Measurements from ENCODE around the gene FOXS1. TPM values are rescaled to one million over a fixed set of nuclear protein-coding genes. Genes with fewer than 3 reads are reported as not detected.

Gene FOXS1
- polyA plus RNA-seq, 1 donor: 5.9 TPM

DNA sequence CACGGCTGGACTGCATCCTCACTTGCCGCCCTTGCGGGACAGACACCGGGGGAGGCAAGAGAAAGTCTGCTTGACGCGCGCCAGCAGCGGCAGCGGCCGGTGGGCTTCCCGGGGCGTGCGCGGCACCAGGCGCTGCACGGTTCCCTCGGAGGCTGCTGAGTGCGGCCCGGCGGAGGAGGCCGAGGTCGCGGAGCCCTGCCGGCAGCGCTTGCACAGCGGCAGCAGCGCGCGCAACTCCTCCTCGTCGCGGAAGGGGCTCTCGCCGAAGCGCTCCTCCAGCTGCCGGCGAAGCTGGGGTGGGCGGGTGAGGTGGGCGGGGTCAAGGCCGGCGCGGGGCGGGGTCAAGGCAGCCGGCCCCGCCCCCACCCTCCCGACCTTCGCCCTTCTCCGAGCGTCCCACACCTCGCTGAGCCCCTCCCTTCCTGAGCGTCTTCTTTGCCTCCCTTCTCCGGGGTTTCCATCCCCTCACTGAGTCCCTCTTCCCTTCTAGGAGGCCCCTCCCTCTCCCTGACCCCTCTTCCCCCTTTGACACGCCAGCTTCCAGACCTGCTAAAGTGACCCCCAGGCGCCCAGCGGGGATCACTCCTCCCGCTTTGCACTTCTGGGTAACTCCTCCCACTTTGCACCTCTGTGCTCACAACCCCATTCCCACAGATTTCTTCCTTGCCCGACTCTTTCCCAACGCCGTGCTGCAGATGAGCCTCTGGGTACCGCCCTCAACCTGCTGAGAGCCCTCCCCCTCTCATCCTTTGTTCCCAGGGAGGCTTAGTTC lies 16.2 kb upstream of the FOXS1 start:
- DNase-seq (ENCODE audit: low read depth): no peak

DNA sequence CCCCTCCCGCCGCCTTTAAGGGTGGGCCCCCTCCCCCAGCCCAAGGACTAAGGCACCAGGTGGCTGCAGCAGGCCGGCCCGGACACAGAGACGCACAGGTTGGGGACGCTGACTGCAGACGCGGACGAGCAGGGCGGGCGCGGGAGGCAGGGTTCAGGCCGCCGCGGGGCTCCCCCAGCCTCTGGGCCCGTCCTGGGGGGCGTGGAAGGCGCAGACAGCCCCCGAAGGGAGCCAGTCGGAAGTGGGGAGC lies 15.7 kb upstream of the FOXS1 start:
- DNase-seq (ENCODE audit: low read depth): no peak

DNA sequence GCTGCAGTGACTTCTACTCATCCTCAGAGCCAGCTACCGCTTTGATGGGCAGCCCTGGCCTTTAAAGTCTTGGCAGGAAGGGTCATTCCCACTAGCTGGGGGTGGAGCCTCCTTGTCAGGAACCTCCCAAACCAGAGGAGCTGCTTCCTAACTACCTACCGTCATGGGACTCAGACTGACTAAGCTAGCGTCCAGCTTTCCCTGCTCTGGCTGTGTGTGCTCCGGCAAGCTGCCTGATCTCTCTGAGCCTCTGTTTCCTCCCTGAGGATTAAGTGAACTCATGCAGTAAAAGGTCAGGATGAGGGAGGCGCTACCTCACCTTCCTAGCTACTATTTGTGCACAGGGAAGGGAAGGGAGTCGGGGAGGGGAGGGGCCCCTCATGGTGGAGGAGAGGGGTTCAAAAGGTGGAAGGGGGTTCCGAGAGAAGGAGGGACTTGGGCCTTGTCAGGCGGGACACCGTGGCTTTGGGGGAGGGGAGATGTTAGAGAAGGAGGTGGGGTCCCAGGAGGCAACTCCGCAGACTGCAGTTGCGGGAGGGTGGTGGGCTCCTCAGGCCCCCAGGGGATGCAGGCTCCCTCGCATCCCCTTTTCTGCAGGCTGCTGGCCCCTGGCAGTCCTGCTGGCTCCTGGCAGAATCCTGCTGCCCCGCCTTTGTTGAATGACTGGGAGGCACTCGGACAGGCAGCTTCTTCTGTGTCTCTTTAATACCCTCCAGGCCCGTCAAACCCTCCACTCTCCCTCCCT lies 15.2 kb upstream of the FOXS1 start:
- no peak for DNase-seq (ENCODE audit: low read depth)

DNA sequence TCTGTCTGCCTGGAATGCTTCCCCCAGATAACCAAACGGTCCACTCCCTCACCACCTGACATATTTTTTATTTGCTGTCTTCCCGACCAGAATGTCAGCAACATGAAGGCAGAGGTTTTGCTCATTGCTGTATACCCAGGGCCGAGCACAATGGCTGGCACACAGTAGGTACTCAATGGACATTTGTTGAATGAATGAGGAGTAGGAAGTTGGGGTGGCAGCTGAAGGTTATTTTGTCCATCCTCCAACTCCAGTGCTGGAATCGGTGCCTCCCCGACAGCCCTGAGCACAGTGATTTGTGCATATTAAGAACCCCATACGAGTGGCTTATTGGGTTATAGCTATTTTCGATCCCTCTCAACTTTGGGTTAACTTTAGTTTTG lies 14.6 kb upstream of the FOXS1 start:
- DNase-seq (ENCODE audit: low read depth): no peak

DNA sequence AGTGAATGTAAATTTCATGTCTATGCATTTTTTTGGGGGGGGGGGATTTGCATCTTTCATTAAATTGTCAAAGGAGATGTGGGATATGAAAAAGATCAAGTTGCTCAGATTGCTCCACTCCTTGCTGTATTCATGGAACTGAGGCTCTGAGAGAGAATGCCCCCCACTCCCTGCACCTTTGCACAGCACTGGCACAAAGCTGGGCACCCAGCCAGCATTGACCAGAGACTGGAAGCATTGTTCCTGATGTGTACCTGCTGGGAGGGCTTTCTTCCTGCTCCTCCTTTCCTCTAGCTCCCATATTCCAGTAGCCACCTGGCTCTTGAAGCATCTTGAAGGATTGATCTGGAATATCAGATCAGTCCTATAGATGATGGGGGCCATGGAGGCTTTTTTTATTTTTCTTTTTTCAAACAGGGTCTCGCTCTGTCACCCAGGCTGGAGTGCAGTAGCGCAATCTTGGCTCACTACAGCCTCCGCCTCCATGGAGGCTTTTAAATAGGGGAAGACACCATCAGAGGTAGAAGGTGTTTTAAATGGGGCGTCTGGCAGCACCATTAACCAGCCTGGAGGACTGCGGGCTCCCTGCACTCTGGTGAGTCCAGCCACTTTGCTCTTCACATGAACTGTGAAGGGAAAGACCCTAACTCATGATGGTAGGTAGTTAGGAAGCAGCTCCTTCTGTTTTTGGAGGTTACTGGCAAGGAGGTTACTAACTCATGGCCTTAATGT lies 14.0 kb upstream of the FOXS1 start:
- DNase-seq (ENCODE audit: low read depth): no peak

DNA sequence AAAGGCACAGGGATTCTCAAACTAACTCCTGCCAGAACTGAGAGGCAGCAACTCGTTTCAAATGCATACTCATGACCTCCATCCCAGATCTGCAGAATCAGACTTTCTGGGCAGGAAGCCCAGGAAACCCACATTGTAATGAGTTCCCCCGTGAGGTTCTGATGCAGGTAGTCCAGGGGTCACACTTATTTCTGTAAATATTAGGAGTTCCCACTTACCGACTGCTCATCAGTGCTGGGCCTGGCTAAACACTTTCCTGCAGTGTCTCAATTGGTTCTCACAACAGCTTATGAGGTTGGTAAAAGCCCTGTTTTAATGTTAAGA lies 13.3 kb upstream of the FOXS1 start:
- DNase-seq (ENCODE audit: low read depth): no peak

DNA sequence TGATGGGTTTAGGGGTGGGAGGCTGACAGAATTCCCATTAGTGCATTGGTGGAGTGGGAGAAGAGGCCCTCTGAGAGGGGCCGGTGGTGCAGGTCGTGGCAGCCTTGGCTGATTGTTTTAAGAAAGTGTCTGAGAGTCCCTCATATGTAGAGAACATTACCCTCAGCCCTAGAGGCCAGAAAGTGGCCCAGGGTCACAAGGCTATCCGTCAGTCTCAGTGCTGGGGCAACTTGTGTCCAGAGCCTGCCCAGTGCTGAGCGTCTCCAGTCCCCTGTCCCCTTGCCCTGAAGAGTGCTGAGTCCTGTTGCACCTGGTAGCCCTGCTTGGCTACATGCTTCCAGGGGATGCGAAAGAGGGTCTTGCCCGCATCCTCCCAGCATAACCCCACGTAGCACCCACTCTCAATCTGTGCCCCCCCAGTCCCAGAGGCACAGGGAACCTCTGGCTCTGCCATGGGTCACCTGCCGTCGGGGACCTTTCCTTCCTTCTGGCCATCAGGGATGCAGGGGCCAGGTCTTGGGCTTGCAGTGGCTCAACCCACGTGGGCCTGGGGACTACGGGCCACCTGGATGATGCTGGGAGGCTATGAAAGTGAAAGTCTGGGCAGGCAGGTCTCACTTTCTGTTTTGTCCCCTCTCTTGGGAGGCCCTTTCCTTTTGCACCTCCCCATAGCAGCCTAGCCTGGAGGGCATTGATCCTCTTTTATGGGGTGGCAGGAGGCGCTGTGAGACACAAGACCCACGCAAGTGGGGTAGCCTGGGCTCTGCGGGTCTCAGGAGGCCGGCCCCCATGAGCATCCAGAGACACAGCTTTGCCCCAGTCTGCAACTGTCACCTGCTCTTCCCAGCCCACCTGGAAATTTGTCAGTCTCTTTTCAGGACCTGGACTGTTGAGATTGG lies 12.7 kb upstream of the FOXS1 start:
- DNase-seq (ENCODE audit: low read depth): no peak

DNA sequence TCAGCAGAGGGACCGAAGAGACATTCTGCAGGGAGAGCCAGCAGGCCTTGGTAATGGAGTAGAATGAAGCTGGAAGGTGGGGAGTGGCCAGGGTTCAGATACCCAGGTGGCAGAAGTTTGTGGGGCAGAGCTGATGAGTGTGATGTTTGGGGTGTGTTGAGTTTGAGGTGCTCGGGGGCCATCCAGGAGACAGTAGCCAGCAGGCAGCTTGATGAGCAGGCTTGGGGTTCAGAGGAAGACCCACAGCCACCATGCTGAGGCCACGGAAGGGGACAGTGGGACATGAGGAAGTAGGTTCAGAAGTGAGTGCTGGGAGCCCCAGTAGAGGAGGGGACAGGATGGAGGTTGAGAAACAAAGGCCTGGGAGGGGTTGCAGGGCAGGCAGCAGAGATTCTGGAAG lies 11.1 kb upstream of the FOXS1 start:
- DNase-seq (ENCODE audit: low read depth): no peak

DNA sequence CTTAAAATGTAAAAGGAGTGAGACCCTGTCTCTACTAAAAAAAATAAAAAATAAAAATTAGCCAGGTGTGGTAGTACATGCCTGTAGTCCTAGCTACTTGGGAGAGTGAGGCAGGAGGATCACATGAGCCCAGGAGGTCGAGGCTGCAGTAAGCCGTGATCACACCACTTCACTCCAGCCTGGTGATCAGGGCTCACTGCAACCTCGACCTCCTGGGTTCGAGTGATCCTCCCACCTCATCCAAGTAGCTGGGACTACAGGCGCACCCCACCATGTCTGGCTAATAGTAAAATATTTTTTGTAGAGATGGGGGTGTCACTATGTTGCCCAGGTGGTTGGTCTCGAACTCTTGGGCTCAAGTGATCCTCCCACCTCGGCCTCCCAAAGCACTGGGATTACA lies 8.1 kb upstream of the FOXS1 start:
- DNase-seq (ENCODE audit: low read depth): no peak

DNA sequence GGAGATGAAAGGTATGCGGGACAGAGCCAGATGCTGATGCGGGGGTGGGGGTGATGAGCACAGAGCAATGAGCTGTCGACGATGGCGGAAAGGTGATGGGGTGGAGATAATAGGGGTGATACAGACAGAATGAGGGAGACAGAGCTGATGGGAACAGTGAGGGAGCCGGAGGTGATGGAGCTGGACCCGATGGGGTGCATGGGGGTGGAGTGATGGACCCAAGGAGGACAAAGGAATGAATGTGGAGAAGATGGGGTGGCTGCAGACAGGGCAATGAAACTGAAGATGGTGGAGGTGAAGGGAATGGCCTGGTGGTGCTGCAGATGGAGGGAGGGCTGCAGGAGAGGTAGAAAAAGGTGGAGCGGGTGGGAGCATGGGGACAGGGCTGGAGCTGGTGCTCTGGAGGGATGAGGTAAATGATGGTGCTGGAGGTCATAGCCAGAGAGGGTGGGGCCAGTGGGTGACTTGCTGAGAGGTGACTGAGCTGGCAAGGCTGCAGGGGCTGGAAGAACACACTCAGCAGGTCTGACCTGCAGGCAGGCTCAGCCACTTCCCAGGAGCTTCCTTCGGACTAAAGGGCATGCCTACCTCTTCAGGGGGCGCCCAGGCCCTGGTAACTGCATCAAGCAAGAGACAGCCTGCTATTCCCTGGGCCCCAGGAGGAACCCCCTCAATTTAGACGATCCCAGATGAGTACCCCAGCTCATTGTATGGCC lies 6.0 kb upstream of the FOXS1 start:
- no peak for DNase-seq (ENCODE audit: low read depth)

DNA sequence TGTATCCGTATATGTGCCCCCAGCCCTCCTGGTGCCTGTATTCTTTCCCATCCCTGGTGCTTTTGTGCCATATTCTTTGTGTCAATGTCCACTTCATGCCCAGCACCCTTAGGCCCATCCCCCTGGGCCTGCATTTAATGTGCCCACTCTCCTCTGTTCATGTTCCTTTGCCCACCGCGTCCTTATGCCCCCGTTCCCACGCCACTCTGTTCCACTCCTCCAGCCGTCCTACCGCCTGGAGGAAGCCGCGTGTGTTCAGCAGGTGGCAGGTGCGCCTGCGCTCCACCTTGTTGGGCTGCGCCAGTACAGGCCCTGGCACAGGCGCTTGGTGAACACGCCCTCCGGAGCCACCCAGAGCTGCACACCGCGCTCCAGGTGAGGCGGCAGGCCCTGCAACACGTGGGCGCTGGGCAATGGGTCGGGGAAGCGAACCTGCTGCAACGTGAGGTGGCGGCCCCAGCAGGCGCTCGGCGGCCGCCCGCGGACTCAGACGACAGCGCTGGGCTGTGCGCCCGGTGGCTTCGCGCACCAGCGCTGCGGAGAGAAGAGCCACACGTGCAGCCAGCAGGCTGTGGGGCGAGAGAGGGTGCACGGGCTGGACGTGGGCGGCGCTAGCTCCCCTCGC lies 4.0 kb upstream of the FOXS1 start:
- no peak for DNase-seq (ENCODE audit: low read depth)

DNA sequence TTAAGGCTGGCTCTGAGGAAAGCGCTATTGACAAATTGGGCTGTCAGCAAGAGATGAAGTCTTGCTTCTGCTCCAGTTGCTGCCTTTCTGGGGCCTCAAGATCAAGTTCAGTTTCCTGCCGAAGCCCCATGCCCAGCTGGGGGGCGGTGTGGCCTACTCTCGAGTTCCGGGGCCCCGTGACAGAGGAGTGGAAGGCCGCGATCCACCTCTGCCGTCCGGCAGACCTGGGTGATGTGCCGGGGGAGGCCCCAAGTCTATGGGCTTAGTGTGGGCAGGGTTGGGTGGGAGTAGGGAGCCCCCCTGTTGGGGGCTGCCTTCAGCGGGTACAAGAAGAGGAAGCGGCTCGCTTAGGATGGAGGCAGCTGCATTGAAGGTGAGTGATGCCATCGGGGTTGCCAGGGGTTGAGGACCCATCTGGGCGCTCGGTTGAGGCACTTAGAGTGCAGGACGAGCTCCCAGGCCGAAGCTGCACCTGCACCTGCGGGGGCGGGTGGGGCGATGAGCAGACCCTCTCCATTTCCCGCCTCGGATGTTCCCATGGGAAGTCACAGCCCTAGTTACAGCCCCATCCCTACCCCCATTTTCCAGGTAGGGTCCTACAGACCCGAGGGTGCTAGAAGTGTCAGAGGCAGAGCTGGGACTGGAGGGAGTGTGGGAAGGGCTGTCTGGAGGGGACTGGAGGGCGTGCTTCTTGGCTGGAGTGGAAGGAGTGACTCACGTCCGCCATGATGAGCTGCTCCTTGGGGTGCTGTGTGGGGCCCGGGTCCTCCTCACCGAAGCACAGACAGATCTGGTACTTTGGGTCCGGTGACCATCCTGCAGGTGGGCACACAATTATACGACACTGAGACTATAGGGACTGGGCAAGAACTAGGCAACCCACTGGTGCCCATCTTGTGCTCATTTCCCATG lies 2.9 kb upstream of the FOXS1 start:
- no peak for DNase-seq (ENCODE audit: low read depth)

DNA sequence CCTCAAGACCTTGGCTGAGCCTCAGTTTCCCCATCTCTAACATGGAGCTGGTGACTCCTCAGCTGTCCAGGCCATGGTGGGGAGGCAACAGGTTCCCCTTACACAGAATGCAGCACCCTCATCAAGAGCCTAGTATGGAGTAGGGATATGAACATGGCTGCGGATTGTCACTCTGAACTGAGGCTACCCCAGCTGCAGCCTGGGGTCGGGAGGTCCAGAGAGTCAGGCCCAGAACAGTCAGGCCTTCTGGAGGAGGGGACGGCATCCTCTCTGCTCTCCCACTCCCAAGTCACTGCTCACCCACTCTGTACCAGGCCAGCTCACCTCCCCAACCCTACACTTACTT lies 1.4 kb upstream of the FOXS1 start:
- no peak for DNase-seq (ENCODE audit: low read depth)

DNA sequence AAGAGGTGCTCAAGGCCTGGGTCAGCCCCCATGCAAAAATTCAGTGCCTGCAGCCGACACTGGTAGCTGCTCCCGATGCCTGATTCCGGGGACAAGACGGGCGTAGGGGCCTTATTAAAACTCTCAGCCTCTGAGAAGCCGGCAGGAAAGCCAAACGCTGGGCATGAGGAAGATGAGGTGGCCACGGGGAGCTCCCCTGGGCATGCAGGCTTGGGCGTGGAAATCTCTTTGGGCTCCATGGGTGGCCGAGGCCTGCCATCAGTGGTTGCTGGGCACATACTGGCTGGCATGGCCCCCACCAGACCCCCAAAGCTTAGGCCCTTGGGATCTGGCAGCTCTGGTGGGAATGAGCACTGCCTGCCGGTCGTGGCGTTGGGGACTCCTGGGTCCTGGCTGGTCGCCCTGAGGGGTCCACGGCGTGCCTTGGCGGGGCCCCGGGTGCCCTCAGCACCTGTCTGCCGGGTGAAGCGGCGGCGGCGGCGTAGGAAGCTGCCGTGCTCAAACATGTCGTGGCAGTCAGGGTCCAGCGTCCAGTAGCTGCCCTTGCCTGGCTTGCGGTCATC lies 586 bp downstream of the FOXS1 start:
- no peak for DNase-seq (ENCODE audit: low read depth)

DNA sequence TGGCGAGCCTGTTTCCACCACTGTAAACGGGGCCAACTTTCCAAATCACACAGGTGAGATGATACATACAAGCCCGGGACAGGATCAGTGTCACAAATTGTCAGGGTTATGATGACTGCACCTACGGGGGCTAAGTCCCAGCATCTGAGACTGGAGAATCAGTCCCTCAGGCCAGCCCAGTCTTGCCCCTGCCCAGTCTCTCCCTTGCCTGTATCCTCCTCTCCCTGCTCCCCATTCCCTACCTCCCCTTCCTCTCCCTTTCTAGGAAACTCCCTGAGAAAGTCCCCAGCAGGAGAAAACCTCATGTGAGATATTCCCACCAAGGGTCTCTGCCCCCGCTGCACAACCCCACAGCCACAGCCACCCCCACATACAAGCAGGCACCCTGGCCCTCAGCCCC lies 1.5 kb downstream of the FOXS1 start:
- DNase-seq (ENCODE audit: low read depth): no peak

DNA sequence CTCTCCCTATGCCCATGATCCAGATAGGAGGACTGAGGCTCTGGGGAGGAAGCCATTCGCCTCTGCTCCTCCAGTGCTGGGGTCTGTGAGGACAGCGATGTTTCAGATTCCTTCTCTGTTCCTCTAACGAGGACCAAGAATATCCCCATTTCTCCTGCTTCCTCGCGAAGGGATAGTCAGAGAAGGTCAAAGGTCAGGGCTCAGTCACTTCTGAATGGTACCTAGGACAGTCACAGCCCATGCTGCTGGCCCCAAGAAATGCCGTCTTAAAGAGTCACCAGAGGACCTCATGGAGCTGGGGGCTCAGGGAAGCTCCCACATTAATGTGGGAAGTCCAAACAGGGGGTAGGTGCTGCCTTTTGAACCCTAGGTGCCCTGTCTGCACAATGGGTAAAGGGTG lies 2.1 kb downstream of the FOXS1 start:
- no peak for DNase-seq (ENCODE audit: low read depth)

DNA sequence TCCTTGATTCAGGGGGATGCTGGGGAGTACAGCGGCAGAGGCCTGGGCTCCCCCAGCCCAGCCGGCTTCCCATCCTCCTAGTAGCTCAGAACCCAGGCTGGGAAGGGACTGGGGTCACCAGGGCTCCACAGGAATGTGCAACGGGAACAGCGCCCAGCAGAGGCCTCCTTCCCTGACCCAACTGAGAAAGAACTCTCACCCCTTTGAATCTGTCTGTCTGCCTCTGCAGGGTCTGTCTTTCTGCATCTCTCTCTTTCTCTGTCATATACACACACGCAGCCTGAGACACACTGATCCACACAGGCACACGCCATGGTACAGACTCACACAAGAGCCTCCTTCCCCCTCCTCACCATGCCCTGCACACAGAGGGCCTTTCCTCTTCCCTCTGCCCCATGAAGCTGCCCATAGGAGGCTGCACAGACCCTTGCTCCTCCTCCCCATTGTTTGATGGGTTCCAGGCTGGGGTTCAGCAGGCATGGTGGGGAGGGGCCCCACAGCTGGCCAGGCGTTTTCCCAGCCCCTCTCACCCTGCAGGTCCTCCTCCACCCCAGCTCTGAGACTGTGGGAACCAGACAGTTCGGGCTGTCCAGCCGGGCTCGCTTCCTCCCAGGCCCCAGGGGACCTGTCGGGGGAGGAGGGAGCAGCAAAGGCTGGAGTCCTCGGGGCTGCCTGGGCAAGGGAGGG lies 2.8 kb downstream of the FOXS1 start:
- no peak for DNase-seq (ENCODE audit: low read depth)

DNA sequence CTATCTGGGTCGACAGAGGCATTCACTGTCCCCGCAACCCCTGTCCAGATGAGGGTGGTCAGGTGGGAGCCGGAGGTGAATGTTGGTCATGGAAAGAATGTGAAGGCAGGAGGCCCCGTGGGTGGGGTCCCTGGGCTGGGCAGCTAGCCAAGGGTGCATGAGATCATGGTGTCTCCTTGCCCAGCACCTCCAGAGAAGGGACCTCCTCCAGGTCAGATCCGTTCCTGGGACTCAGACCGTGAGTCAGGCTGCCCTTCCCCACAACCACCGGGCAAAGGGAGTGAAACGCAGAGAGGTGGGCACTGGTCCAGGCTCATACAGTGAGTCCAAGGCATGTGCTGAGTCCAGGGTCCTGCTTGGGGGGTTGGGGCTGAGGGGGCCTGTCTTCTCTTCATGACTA lies 3.5 kb downstream of the FOXS1 start:
- no peak for DNase-seq (ENCODE audit: low read depth)

Data from forelimb muscle (tissue), 1 donor.